NCI-H2029 treated with DMSO at 0.1 percent for 48 hours (cell line): Measurements from ENCODE around the gene IQCC.
A peak's percentile ranks its signal among the peaks of the same experiment; 100 is the strongest.
"Not testable (repeated sequence)": the region's sequence is repeated elsewhere in the genome, so short reads cannot be mapped to it uniquely, and the experiment has no call there.

Source experiments
- DNase-seq: peaks from one replicate; lab custom pipeline; 2025; lab: John Stamatoyannopoulos, UW

Gene IQCC

GRCh38 chr1:32205401-32206370 is at the start of gene IQCC:
Gene IQCC (plus strand): TSS chr1:32205671. CDS start chr1:32205682, 11 bp downstream.
- DNase-seq: peak; percentile 51

- no peak for DNase-seq
Measured at GRCh38 chr1:32159189-32159588, 46.3 kb upstream of the IQCC start.

GRCh38 chr1:32163405-32163804 is 42.1 kb upstream of the IQCC start:
- no peak for DNase-seq

GRCh38 chr1:32165633-32166032 is 39.8 kb upstream of the IQCC start:
- DNase-seq: not testable (repeated sequence)

GRCh38 chr1:32170991-32171390 is 34.5 kb upstream of the IQCC start:
- DNase-seq: no peak

GRCh38 chr1:32172621-32173245 is 32.7 kb upstream of the IQCC start:
- no peak for DNase-seq

- no peak for DNase-seq
Measured at GRCh38 chr1:32178380-32179192, 26.9 kb upstream of the IQCC start.

- DNase-seq: no peak
Measured at GRCh38 chr1:32179193-32179442, 26.4 kb upstream of the IQCC start.

- peak; percentile 45 for DNase-seq
Measured at GRCh38 chr1:32179443-32180185, 25.9 kb upstream of the IQCC start, which contains the start of gene TXLNA. Gene TXLNA (plus strand): TSS chr1:32179675. CDS start chr1:32180346, 671 bp downstream.

- no peak for DNase-seq
Measured at GRCh38 chr1:32180186-32181060, 25.0 kb upstream of the IQCC start.

GRCh38 chr1:32181065-32181464 is 24.4 kb upstream of the IQCC start:
- DNase-seq: no peak

GRCh38 chr1:32181563-32181962 is 23.9 kb upstream of the IQCC start:
- DNase-seq: no peak

GRCh38 chr1:32182060-32182459 is 23.4 kb upstream of the IQCC start:
- DNase-seq: no peak

GRCh38 chr1:32184650-32185049 is 20.8 kb upstream of the IQCC start:
- no peak for DNase-seq

GRCh38 chr1:32186077-32186476 is 19.4 kb upstream of the IQCC start:
- no peak for DNase-seq

GRCh38 chr1:32186491-32186890 is 19.0 kb upstream of the IQCC start:
- no peak for DNase-seq

GRCh38 chr1:32187850-32188249 is 17.6 kb upstream of the IQCC start:
- DNase-seq: no peak

GRCh38 chr1:32192220-32192948 is 13.1 kb upstream of the IQCC start:
- DNase-seq: no peak

- DNase-seq: no peak
Measured at GRCh38 chr1:32194984-32195383, 10.5 kb upstream of the IQCC start.

GRCh38 chr1:32195531-32195930 is 9.9 kb upstream of the IQCC start:
- no peak for DNase-seq
